ENCODE measurements around the gene NEMP1.

DNA sequence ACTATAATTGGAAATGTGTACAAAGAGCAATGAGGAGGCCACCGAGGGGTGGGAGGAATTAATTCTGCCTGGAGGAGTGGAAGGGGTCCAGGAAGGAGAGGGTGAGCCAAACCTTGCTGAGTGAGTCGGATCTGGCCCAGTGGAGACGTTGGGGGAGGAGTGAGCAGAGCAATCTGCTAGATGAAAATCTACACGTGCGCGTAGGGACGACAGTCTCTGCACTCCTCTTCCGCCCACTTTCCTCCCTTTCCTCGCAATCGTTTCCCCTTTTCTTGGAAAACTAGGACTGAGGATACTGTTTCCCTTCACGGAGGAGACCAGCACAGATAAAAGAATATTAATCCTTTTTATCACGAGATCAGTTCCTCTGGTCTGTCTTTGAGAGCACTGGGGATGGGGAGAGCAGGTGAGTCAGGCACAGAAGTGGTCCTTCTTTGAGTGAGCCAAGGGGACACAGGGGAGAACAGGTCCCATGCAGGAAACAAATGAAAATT, 7.5 kb upstream of the NEMP1 start:
- TF ChIP-seq CTBP2 (IDR thresholded peaks at IDR 0.05; ENCODE audit: borderline replicate concordance, insufficient read depth, insufficient read length, low read length) (no peak), GTF2F1 (IDR thresholded peaks at IDR 0.05; ENCODE audit: borderline replicate concordance, low read depth, low read length) (no peak), EZH2 (IDR thresholded peaks at IDR 0.05; ENCODE audit: low read depth, low read length, severe bottlenecking) (no peak), POLR2A (IDR thresholded peaks at IDR 0.05; ENCODE audit: control extremely low read depth in 1 of 2, low read depth in 2 of 2, low read length in 2 of 2) (peak in 1 of 2 experiments; percentile 43; a peak in 1 of 3 replicates), SIN3A (conservative IDR thresholded peaks at IDR 0.05 in 1 of 2, IDR thresholded peaks at IDR 0.05 in 1 of 2; ENCODE audit: low read depth in 1 of 2, low read length in 2 of 2) (no peak), MAFK (IDR thresholded peaks at IDR 0.05; ENCODE audit: low read depth, low read length) (no peak), ZNF274 (IDR thresholded peaks at IDR 0.05; ENCODE audit: borderline replicate concordance, extremely low read depth, low read length) (no peak), RFX5 (IDR thresholded peaks at IDR 0.05; ENCODE audit: borderline replicate concordance, low read depth, low read length) (no peak), POLR2AphosphoS5 (IDR thresholded peaks at IDR 0.05; ENCODE audit: low read depth, low read length) (peak; percentile 73), CHD2 (IDR thresholded peaks at IDR 0.05; ENCODE audit: low read length) (no peak; the same call in 1 of the 2 replicates), CHD1 (IDR thresholded peaks at IDR 0.05; ENCODE audit: low read depth, low read length) (no peak)
- TF ChIP-seq, protein P1, sequence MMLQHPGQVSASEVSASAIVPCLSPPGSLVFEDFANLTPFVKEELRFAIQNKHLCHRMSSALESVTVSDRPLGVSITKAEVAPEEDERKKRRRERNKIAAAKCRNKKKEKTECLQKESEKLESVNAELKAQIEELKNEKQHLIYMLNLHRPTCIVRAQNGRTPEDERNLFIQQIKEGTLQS (IDR thresholded peaks at IDR 0.05; ENCODE audit: insufficient read depth, low read depth, low read length), result no peak
- TF ChIP-seq, protein P2, sequence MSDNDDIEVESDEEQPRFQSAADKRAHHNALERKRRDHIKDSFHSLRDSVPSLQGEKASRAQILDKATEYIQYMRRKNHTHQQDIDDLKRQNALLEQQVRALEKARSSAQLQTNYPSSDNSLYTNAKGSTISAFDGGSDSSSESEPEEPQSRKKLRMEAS (IDR thresholded peaks at IDR 0.05), result peak; percentile 95
- TF ChIP-seq, protein P3, sequence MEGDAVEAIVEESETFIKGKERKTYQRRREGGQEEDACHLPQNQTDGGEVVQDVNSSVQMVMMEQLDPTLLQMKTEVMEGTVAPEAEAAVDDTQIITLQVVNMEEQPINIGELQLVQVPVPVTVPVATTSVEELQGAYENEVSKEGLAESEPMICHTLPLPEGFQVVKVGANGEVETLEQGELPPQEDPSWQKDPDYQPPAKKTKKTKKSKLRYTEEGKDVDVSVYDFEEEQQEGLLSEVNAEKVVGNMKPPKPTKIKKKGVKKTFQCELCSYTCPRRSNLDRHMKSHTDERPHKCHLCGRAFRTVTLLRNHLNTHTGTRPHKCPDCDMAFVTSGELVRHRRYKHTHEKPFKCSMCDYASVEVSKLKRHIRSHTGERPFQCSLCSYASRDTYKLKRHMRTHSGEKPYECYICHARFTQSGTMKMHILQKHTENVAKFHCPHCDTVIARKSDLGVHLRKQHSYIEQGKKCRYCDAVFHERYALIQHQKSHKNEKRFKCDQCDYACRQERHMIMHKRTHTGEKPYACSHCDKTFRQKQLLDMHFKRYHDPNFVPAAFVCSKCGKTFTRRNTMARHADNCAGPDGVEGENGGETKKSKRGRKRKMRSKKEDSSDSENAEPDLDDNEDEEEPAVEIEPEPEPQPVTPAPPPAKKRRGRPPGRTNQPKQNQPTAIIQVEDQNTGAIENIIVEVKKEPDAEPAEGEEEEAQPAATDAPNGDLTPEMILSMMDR (IDR thresholded peaks at IDR 0.05; ENCODE audit: control extremely low read depth in 1 of 3, insufficient read depth in 1 of 3, low read depth in 1 of 3, low read length in 3 of 3), result no peak
